Fibroblast of upper back skin (primary cell): Measurements from ENCODE around the gene SUSD3.

Source experiments
- DNase-seq: peaks from one replicate; pipeline ENCODE4 v3.0.0-alpha.2; 2013

The SUSD3 gene

DNA sequence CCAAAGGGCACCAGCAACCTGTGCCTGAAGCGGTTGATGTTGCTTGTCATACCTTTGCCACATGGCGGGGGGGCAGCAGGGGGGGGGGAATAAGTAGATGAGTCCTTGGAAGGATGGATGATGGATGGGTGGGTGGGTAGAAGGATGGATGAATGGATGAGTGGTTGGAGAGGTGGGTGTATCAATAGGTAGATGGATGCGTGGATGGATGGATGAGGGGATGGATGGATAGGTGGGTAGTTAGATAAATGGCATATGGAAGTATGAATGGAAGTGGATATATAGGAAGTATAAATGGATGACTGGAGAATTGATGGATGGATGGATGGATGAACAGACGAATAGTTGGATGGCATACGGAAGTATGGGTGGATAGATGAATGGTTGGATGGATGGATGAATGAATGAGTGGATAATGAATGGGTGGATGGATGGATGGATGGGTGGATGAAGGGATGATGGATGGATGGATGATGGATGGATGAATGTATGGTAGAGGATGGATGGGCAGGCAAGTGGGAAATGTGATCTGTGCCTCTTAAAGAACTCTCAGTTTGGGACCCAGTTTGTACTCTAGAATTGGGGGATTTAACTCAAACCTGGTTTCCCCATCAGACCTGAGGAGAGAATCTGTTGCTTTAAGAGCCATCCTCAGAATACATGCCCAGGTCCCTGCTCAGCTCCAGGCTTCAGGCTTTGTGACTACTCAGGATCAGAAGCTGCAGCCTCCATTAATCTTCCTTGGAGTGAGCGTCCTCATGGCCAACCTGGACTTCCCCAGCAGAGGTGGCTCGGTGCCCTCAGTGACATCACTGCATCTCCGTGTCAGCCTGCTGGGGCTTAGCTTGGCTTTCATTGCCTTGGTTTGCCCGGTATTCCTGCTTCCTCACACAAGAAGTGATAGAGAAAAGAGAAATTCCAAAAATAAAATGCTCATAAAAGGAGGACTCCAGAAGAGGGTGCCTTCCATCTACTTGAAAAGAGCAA is 27.6 kb upstream of the SUSD3 start:
- DNase-seq: no peak

DNA sequence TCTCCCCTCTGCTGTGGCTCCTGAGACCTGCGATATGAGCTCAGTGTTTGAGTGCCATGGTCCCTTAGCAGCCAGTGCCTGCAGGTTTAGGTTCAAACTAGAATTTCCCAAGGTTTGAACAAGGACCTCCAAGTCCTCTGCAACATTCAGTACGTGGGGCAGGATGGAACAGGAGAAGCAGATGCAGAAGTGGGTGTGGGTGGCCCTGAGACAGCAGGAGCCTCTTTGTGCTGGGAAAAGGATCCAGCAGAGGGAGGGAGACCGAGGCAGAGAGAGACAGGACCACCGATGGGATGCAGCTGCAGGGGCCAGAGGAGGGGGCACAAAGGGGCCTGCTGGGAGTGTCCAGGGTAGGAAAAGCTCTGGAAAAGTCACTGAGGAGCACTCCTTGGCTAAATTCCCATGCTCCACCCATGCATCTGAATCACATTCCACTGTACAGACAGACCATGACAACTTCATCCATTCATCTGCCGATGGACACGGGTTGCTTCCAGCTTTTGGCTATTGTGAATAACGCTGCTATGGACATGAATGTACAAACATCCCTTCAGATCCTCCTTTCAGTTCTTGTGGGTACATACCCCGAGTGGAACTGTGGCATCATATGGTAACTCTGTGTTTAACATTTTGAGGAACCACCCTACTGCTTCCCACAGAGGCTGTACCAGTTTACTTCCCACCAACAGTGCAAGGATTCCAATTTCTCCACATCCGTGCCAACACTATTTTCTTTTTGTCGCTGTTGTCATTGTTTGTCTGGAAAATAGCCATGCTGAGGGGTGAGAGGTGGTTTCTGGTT is 26.7 kb upstream of the SUSD3 start:
- no peak for DNase-seq

DNA sequence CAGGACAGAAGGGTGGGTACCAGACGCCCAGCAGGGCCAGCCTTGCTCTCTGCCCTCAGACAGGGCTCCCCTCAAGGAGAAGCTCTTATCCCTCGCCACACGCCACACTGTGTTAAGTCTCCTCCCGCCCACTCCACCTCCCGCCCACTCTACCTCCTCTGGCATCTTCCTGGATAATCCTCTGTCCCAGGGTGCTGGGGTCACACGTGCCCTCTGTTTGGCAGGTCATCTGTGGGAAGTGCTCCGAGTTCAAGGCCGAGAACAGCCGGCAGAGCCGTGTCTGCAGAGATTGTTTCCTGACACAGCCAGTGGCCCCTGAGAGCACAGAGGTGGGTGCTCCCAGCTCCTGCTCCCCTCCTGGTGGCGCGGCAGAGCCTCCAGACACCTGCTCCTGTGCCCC is 26.0 kb upstream of the SUSD3 start:
- DNase-seq: no peak

DNA sequence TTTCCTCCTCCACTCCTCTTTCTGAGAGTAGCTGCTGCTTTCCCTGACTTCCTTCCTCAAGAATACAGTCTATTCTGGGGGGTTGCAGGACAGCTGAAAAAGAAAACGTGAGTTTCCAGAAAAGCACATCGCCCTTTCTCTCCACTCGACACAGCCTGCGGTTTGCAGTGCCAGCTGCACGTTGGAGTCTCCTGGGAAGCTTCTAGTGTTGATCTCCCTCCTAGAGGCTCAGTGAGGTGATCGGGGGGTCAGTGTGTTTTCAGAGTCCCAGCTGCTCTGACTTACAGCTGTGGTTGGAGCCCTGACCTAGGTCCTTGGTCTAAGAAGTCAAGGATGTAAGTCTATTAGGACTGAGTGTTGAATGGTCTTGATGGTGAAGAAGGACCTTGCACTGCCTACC is 25.0 kb upstream of the SUSD3 start:
- no peak for DNase-seq

DNA sequence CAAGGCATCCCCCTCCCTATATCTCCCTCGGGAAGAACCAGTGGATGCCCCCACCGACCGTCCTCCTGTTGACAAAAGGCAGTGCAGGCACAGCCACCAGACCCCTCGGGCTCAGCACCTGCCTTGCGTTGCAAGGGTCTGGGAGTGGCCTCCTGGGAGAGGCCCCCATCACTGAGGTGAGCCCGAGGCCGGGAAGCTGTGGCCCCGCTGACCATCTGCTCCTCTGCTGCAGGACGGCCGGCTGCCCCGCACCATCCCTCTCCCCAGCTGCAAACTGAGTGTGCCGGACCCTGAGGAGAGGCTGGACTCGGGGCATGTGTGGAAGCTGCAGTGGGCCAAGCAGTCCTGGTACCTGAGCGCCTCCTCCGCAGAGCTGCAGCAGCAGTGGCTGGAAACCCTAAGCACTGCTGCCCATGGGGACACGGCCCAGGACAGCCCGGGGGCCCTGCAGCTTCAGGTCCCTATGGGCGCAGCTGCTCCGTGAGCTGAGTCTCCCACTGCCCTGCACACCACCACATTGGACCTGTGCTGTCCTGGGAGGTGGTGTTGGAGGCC is 23.3 kb upstream of the SUSD3 start:
- DNase-seq: no peak

DNA sequence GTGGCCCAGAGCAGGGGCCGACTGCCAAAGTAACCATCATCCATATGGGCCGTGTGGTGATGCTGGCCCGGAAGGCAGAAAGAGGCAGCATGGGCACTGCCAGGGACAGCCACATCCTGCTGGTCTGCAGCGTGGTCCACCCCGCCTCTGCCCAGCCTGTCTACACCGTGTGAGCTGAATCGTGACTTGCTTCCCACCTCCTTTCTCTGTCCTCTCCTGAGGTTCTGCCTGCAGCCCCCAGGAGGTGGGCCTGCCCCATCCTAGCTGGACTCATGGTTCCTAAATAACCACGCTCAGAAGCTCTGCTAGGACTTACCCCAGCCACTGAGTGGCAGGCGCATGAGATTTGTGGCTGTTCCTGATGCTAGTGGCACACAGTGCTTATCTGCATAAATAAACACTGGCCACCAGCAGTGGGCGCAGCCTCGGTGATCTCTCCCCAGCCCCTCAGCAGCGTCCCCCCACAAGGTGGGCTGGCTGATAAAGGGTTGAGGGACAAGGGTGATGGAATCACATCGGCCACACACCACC is 22.6 kb upstream of the SUSD3 start:
- DNase-seq: no peak

DNA sequence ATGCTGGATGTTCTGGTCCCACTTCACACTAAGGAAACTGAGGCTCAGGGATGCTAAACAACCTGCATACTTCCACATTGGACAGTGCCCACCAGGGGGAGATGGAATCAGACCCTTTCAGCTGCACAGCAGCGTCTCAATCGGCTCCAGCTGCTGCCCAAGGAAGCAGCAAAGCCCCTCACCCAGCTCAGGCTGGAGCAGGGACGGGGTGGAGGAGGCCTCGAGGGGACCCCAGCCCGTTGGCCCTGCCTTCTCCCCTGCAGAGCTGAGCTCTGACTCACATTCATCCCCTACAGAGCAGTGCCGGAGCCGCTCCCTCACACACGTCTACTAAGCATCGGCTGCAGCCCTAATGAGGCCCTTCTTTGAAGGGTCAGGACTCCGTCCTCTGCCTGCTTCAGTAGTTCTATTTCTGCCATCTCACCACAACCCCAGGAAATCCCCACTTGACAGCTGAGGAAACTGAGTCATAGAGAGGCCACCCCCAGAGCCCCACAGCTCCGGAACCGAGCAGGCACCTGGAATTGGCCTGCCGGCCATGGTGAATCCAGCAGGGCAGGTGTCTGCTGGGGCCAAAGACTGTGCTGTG is 21.5 kb upstream of the SUSD3 start:
- no peak for DNase-seq

DNA sequence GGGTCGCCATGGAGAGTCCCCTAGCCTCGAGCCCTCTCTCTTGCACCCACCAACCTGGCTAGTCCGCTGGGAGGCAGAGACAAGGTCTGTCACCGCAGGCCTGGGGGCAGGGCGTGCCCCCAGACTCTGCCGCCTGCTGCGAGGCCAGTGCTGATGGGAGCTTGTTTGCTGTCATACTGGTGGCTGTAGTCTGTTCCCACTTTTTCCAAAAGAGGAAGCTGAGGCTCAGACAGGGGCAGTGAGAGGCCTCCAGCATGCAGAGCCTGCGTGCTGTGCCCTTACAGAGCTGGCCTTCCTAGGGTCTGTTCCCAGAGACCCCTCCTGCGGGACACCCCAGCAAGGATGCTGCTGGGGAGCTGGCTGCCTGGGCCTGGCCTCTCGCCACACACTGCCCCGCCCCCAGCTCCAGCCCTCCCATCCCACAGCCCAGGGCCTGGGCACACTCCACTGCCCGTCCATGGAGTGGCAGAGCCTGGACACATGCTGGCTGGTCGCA is 21.0 kb upstream of the SUSD3 start:
- DNase-seq: no peak

DNA sequence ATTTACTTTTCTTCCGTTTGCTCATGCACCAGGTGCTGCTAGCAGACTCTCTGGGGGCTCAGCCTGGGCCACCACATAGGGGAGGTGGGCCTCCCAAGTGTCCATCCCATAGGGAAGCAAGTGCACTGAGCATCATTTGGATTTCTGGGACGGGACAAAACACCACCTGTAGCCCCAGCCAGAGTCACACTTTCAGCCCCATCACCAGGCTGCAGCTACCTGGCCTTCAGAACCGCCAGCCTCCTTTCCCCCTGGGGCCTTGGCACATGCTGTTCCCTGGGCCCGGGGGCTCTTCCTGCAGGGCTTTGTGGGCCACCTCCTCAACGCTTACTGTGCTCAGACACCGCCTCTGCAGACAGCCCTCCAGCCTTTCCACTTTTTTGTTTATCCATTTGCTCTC is 19.6 kb upstream of the SUSD3 start:
- DNase-seq: no peak

DNA sequence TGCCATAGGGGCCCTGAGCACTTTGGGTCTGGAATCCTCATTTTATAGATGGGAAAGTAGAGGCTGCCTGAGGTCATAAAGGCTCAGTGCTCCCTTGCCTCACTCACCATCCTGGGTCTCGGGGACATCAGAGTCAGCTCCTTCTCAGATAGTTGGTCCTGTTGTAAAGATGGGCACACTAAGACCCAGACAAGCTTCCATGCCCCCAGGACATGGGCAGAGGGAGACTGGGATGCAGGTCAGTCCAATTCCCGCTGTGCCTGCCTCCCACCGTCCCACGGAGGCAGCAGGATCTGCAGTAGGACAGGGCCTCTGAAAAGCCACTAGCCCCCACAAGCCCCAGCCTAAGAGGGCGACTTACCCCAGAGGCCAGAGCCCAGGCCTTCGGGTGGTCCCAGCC is 19.0 kb upstream of the SUSD3 start:
- DNase-seq: no peak

DNA sequence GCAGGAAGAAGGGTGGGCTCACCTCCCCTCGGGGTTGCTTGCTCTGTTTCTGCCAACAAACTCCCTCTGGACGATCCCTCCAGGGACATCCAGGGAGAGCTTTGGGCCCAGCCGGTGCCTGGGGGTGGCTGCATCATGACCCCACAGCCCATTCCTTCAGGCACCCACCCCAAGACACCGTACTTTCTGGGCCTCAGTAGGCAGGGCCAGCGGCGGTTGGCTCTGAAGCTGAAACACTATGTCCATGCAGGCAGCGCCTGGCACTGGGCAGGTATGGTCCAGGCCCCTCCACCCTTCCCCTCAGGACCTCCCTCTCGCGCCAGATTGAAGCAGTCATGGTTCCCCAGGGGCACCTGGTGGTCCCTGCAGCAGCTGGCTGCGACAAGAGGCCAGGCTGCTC is 18.5 kb upstream of the SUSD3 start:
- no peak for DNase-seq

DNA sequence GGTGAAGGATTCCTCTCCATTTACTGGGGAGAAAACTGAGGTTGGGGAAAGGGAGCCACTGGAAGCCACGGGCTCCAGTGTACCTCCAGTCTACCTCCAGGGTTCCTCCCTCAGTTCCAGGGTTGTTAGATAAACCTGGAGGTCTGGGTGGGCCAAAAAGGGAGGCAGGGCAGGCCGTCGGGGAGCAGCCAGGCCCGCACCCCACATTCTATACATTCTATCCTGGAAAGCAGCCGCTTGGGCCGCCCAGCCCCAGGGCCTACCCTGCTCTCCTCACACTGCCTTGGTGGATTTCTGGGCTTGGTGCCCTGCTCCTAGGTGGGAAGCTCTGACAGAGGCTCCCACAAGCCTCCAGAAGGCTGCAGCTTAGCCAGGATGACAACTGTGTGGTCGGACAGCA is 18.1 kb upstream of the SUSD3 start:
- no peak for DNase-seq

DNA sequence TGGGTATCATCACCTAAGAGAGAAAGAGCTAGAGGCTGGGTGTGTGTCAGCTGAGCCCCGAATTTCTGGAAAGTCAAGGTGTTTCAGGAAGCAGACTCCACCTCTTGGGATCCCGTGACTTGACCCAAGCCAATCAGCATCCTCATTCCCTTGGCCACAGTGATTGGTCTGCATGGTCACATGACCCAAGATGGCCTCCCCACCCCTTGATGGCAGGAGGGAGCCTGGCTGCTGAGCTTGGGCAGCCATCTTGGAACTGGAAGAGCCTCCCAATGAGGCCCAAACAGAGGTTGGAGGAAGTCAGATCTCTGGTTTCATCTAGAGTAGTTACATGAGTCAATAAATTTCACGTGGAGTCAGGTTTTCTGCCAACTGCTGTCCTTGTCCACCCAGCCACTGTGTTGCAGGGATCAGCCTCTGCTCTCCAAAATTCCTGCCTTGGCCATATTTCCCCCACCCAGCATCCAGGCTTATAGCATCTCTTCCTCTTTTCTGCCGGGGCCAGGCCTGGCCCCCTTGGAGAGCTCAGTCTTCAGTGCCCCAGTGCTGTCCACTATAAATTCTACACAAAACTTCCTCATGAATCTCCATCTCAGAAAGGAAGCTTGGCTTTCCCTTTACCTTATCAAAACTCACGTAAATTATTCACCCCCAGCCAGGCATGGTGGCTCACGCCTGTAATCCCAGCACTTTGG is 17.2 kb upstream of the SUSD3 start:
- no peak for DNase-seq

DNA sequence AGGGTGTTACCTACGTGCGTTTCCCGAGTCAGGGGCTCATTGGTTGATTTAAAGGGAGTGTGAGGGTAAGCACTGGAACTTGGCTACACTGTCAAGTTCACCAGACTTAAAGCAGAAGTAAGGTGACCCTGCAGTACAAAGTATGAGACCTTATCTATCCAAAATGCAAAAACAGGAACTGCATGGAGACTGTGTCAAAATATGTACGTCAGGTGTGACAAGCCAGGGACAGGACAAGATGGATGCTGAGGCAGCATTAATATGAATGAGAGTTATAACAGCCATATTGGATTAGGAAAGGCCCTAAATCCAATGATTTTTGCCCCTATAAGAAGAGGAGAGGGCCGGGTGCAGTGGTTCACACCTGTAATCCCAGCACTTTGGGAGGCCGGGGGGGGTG is 15.4 kb upstream of the SUSD3 start:
- no peak for DNase-seq

DNA sequence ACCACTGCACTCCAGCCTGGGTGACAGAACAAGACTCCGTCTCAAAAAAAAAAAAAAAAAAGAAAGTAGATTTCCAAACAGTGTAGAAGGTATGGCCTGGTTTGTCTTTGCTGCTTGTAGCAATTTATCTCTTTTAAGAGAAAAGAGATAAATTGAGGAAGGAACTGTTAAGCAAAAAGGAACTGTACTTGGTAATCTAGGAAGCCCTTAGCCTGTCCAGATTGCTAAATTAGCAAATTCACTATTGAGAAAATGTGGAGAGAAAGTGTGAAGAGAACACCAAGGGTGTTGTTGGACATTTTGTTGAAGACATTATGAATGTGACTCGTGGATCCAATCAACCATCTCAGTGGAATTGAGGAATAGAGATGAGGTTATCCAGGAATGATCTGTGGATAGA is 13.0 kb upstream of the SUSD3 start:
- no peak for DNase-seq

DNA sequence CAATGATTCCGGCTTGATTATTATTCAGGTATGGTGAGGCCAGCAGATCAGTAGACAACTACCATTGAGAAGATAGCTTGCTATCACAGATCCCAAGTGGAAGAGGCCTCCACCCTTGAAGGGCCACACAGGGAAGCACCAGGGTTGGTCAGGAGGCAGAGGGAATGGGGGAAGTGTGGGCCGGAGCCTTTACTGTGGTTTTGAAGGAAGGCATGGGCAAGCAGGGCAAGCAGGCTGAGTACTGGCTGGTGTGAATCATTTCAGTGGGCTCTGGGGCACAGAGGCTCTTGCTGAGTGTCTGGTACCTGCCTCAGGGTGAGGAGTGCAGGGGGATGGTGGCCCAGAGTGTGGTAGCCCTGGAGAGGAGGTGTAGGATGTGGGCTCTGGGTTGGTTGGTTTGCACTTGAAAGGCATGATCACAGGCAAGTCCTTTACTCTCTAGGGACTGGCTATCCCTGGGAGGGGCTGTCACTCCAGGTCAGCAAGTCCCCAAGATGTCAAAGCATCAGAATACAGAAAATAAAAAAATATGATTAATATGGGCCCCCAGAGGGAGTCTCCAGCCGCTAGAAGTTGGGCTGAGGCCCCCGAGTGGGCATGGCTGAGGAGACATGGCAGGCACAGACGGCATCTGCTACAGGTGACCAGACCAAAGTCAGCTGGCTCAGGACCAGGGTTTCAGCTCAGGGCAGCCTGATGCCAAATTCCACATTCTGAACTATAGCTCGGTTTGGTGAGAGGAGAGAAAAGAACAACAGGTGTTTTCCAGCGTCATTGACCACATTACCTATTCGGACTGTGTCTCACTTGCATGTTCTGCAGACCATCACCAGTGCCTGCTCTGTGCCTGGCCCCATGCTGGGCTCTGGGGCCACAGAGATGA is 9.7 kb upstream of the SUSD3 start:
- DNase-seq: no peak

DNA sequence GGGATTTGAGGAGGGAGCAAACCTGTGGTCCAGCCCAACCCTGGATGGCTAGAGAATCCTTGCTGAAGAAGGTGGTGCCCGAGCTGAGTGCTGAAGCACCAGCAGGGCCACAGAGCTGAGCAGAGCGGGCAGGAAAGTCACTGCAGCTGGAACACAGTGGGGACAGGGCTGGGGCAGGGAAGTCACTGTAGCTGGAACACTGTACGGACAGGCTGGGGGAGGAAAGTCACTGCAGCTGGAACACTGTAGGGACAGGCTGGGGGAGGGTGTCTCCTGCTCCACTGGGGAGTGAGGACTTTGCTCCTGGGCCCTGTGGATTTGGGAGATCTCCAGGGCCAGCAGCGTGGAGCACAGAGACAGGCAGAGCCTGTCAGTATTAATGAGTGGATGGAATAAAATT is 9.0 kb upstream of the SUSD3 start:
- no peak for DNase-seq

DNA sequence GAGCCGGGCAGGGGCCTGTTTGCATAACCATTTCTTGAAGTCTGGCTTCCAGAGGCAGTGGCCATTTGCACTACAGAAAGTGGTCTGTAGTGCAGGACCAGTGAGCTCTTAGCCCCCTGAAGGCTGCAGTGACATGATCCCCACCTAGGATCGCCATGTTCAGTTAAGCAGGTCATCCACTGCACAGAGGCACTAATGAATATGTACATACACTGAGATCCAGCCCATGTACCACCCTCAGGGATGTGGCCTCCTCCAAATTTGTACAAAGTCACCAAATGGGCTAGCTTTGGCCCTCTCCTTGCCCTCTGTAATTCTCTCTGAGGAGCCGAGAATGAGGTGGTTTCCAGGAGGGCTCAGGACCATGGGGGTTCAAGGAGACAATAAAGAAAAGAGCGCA is 8.3 kb upstream of the SUSD3 start:
- DNase-seq: no peak

DNA sequence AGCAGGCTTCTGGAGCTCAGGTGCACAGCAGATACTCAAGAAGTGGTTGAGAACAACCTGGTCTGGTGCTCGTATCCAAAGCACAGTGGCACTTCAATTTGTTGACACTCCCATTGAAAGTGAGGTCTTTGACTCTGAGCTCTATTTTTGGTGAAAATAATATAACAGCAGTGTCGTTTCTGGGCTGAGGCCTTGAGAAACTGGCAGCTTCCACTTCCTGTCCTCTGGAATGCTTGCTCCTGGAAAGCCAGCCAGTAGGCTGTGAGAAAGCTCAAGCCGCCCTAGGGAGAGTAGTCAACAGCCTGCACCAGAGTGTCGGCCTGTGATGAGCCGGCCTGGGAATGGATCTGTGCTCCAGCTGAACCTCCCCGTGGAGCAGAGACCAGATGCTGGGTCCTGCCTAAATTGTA is 6.8 kb upstream of the SUSD3 start:
- DNase-seq: peak; percentile 40

DNA sequence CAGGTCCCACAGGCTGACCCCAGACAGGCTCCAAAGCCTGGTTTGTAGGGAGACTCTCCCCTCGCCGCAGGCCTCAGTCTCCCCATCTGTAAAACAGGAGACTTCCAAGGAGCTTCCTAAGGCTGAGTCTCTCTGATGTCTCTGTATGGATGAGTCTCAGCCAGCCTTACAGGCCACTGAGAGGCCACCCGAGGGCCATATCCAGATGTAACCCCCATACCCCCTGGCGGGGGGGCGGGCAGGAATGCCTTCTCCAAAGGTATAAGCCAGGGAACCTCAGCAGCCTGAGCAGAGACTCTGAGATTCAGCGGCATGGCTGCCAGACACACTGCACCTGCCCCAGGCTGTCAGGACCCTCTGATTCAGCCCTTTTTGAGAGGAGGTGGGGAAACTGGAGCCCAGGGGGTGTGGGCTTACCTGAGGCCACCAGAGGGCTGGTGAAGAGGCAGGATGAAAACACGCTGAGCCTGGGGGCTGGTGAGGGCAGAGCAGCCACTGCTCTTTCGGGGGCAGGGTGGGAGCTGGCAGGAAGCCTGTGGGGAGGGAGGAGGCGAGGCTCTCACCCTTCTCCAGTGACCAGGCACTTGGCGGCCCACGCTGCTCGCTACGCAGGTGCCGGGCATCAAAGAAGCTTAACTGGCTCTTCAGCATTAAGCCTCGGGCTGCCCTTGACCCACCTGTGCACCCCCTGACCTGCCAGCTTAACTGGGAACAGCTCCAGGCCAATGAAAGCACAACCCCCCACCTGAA is 5.5 kb upstream of the SUSD3 start:
- DNase-seq: no peak
